Common myeloid progenitor, CD34-positive (primary cell): ENCODE results near the gene MCFD2.

Source experiments
- CTCF ChIA-PET: fragments of 350-600 bp; sonication (Branson Sonifier 250); formaldehyde crosslinking; loops from one replicate; lab custom pipeline; 2021; ENCODE audit warnings: antibody characterized with exemption; lab: Charles Lee
- POLR2A ChIA-PET: fragments of 350-600 bp; sonication (Branson Sonifier 250); formaldehyde crosslinking; loops from one replicate; lab custom pipeline; 2021; ENCODE audit warnings: antibody characterized with exemption; lab: Charles Lee
- DNase-seq, 3 donors: peaks; one replicate each; pipeline versions ENCODE4 v3.0.0 to v3.0.0-alpha.2; 2013
- H3K27ac ChIP-seq, 2 experiments: 1 replicate in 1 of 2; 2 replicates in 1 of 2; pipeline ENCODE4 v1.7.0; 2013; ENCODE audit warnings: inconsistent platforms in 2 of 2, low read length in 2 of 2, mild to moderate bottlenecking in 2 of 2, low read depth in 1 of 2, moderate library complexity in 1 of 2; ENCODE audit not compliant: severe bottlenecking in 2 of 2, insufficient read depth in 1 of 2, poor library complexity in 1 of 2
- H3K27me3 ChIP-seq, 5 experiments: replicated peaks in 2 of 5; 1 replicate in 3 of 5; 2 replicates in 2 of 5; pipeline versions ENCODE4 v1.6.1 to v1.7.0; 2013; ENCODE audit warnings: low read length in 4 of 5, mild to moderate bottlenecking in 2 of 5, moderate library complexity in 2 of 5, inconsistent platforms in 1 of 5; ENCODE audit not compliant: insufficient read depth in 5 of 5, control insufficient read depth in 4 of 5
- H3K36me3 ChIP-seq, 4 experiments: 1 replicate in 2 of 4; 2 replicates in 2 of 4; pipeline versions ENCODE4 v1.6.1 to v1.7.0; 2013; ENCODE audit warnings: low read length in 3 of 4, control low read depth in 1 of 4, mild to moderate bottlenecking in 1 of 4; ENCODE audit not compliant: control insufficient read depth in 4 of 4, insufficient read depth in 4 of 4
- H3K4me1 ChIP-seq, 4 experiments: 1 replicate in 3 of 4; 2 replicates in 1 of 4; pipeline versions ENCODE4 v1.6.1 to v1.7.1; 2013; ENCODE audit warnings: low read length in 3 of 4, mild to moderate bottlenecking in 3 of 4, control low read depth in 1 of 4, inconsistent platforms in 1 of 4, moderate library complexity in 1 of 4; ENCODE audit not compliant: control insufficient read depth in 4 of 4, insufficient read depth in 4 of 4; ENCODE audit errors: control extremely low read depth in 1 of 4
- H3K4me3 ChIP-seq, 7 experiments: 1 replicate in 4 of 7; 2 replicates in 3 of 7; pipeline versions ENCODE4 v1.5.1 to v1.7.0; 2013; ENCODE audit warnings: mild to moderate bottlenecking in 7 of 7, low read length in 6 of 7, moderate library complexity in 6 of 7, inconsistent platforms in 2 of 7, low read depth in 2 of 7, control low read depth in 1 of 7; ENCODE audit not compliant: insufficient read depth in 4 of 7, control insufficient read depth in 1 of 7; ENCODE audit errors: extremely low read depth in 1 of 7
- H3K9me3 ChIP-seq, 5 experiments: 1 replicate in 4 of 5; 2 replicates in 1 of 5; pipeline versions ENCODE4 v1.6.1 to v1.7.1; 2013; ENCODE audit warnings: low read length in 4 of 5, mild to moderate bottlenecking in 2 of 5, inconsistent platforms in 1 of 5, low read depth in 1 of 5, moderate library complexity in 1 of 5; ENCODE audit not compliant: control insufficient read depth in 4 of 5, insufficient read depth in 2 of 5; ENCODE audit errors: control extremely low read depth in 1 of 5
- WGBS: methylation state at CpG from one replicate; pipeline ENCODE4 v1.1.5; 2013; ENCODE audit not compliant: insufficient coverage; 5-methylcytosine and 5-hydroxymethylcytosine counted together

Gene MCFD2

GRCh38 chr2:46852124-46852523, 63.5 kb downstream of the MCFD2 start:
- Histone ChIP-seq H3K27me3 (no peaks in the 10 kb centered on the region), H3K4me3 (no peak overlapping the region), H3K27ac (no peak overlapping the region), H3K4me1 (peaks cover 3 to 32% (median 16%) of the 10 kb centered on the region in 4 experiments), H3K9me3 (no peaks in the 10 kb centered on the region), H3K36me3 (no peaks in the 10 kb centered on the region)
- CTCF ChIA-PET = interaction anchor here (1.3 kb wide), 1 partner anchor 12 kb away, joined by 3 read pairs; no protein-coding TSS in a partner anchor
- DNase-seq = no peak
- WGBS = 100% methylated on average over 7 of the region's 9 CpGs
- POLR2A ChIA-PET = no interaction called here
